ENCODE results near the gene CDK5RAP3. TPM values are rescaled to one million over a fixed set of nuclear protein-coding genes. Genes with fewer than 3 reads are reported as not detected.
A peak's percentile ranks its signal among the peaks of the same experiment; 100 is the strongest.

CDK5RAP3 gene, protein sequence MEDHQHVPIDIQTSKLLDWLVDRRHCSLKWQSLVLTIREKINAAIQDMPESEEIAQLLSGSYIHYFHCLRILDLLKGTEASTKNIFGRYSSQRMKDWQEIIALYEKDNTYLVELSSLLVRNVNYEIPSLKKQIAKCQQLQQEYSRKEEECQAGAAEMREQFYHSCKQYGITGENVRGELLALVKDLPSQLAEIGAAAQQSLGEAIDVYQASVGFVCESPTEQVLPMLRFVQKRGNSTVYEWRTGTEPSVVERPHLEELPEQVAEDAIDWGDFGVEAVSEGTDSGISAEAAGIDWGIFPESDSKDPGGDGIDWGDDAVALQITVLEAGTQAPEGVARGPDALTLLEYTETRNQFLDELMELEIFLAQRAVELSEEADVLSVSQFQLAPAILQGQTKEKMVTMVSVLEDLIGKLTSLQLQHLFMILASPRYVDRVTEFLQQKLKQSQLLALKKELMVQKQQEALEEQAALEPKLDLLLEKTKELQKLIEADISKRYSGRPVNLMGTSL
- polyA plus RNA-seq (2011; rRNA removed) = 124 and 179 TPM in 2 replicates
- polyA plus RNA-seq (2012; cell fraction: cytosol; rRNA removed) = 114 and 128 TPM in 2 replicates
- 796 and 944 TPM in 2 replicates for polyA plus RNA-seq (2012; cell fraction: nucleus; rRNA removed)
- polyA plus RNA-seq (2017; fragmentation: RNase III; extraction: RNeasy Plus Mini Kit Qiagen cat#74134 plus additional on column Dnase treatment) = 135 to 165 TPM (median 164 TPM) in 3 replicates
- polyA minus RNA-seq (2011; rRNA and poly(A)+ RNA removed) = 99.5 and 169 TPM in 2 replicates

DNA sequence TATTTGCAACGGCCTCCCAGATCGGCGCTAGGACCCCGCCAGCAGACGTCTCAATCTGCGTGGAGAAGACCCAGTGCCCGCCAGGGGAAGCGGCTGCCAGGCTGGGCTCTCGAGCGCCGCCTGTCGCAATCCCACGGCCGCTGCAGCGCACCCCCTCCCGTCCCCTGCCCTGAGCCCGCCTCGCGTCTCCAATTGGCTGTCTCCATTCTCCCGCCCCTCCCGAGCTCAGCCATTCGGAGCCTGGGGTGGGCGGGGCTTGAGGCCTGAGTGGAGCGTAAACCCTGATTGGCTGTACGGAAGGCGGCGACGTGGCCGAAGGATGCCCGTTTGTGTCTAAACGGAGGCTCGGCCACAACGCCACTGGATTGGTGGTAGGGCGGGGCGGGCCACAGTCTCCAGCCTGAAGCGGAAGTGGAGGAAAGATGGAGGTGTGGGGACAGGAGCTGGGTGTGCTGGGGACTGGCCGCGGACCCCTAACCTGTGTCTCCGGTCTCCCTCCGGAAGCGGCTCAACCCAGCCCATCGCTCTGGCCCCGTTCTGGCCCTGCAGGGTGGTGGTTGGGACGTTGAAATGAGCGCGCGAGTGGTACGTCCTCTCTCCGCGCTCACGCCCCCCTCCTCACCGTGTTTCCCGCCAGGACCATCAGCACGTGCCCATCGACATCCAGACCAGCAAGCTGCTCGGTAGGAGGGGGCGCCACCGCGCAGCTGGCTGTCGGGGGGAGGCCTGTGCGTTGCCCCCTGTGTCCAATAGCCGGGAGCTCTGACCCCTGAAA lies at the start of gene CDK5RAP3:
Gene CDK5RAP3 (plus strand): TSS at position 389 of the 775 bp plus-strand sequence. CDS start 34 bp downstream, at position 423.
- peaks cover 47% of the 10 kb centered on the region for H3K4me1 ChIP-seq
- H3K4me3 ChIP-seq = peak within 1 kb of the TSS; percentile 77
- ChIA-PET CTCF (interaction anchor here (0.6 to 38.7 kb wide), 40 partner anchors 8 to 1257 kb away, joined by 3 to 1426 read pairs (median 5); partner anchors contain the start of genes PNPO, PRR15L, SCRN2 and SP2), POLR2A (interaction anchor here (0.6 to 2.1 kb wide), 19 partner anchors 11 to 878 kb away, joined by 3 to 29 read pairs (median 4); partner anchors contain the start of genes LRRC46, MRPL10, NFE2L1 and OSBPL7)
- DNase-seq (ENCODE audit: low read depth in 1 of 2, low spot score in 1 of 2) = peak; percentile 96 to 100
- WGBS (ENCODE audit: missing lambda C conversion rate) = under 1% methylated on average over 22 of the region's 62 CpGs
- peak within 1 kb of the TSS; percentile 85 to 90 for H3K27ac ChIP-seq
- H3K9me3 ChIP-seq = no peaks in the 10 kb centered on the region
- peak; percentile 96 to 97 for ATAC-seq
- peak within 1 kb of the TSS; percentile 87 for H3K4me2 ChIP-seq
- peak; percentile 91 for FAIRE-seq
- 0 out of 2 replicates have a peak, but pooled peaks have one; percentile 8 for TF ChIP-seq KDM1A (IDR thresholded peaks at IDR 0.05; ENCODE audit: low read depth)
- no peak for TF ChIP-seq RCOR1 (IDR thresholded peaks at IDR 0.05; ENCODE audit: low read depth, low read length)
- TF ChIP-seq CBX8 (IDR thresholded peaks at IDR 0.05) = no peak
- TF ChIP-seq, protein P1, sequence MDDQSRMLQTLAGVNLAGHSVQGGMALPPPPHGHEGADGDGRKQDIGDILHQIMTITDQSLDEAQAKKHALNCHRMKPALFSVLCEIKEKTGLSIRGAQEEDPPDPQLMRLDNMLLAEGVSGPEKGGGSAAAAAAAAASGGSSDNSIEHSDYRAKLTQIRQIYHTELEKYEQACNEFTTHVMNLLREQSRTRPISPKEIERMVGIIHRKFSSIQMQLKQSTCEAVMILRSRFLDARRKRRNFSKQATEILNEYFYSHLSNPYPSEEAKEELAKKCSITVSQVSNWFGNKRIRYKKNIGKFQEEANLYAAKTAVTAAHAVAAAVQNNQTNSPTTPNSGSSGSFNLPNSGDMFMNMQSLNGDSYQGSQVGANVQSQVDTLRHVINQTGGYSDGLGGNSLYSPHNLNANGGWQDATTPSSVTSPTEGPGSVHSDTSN (IDR thresholded peaks at IDR 0.05) = peak; percentile 58; the same call in 1 of the 2 replicates
- TF ChIP-seq ZSCAN20 (CRISPR knock-in tag; IDR thresholded peaks at IDR 0.05) = no peak
- TF ChIP-seq, protein P2, sequence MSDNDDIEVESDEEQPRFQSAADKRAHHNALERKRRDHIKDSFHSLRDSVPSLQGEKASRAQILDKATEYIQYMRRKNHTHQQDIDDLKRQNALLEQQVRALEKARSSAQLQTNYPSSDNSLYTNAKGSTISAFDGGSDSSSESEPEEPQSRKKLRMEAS (IDR thresholded peaks at IDR 0.05) = peak; percentile 100
- TF ChIP-seq EP300 (IDR thresholded peaks at IDR 0.05) = no peak
- TF ChIP-seq POLR2AphosphoS2 (conservative IDR thresholded peaks at IDR 0.05; ENCODE audit: low read length) = no peak
- TF ChIP-seq RARB (CRISPR knock-in tag; IDR thresholded peaks at IDR 0.05) = 0 out of 2 replicates have a peak, but pooled peaks have one; percentile 64
- TF ChIP-seq, protein P3, sequence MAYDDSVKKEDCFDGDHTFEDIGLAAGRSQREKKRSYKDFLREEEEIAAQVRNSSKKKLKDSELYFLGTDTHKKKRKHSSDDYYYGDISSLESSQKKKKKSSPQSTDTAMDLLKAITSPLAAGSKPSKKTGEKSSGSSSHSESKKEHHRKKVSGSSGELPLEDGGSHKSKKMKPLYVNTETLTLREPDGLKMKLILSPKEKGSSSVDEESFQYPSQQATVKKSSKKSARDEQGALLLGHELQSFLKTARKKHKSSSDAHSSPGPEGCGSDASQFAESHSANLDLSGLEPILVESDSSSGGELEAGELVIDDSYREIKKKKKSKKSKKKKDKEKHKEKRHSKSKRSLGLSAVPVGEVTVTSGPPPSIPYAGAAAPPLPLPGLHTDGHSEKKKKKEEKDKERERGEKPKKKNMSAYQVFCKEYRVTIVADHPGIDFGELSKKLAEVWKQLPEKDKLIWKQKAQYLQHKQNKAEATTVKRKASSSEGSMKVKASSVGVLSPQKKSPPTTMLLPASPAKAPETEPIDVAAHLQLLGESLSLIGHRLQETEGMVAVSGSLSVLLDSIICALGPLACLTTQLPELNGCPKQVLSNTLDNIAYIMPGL (CRISPR knock-in tag; IDR thresholded peaks at IDR 0.05; ENCODE audit: borderline replicate concordance) = peak; percentile 88; the same call in 1 of the 2 replicates
- TF ChIP-seq NPAS2 (CRISPR knock-in tag; IDR thresholded peaks at IDR 0.05; ENCODE audit: borderline replicate concordance) = peak; percentile 67; the same call in 1 of the 2 replicates
- TF ChIP-seq HOXA7 (CRISPR knock-in tag; IDR thresholded peaks at IDR 0.05) = peak; percentile 91
- peak; percentile 75 for TF ChIP-seq RFX5 (IDR thresholded peaks at IDR 0.05)
- no peak for TF ChIP-seq NR3C1 (IDR thresholded peaks at IDR 0.05)
- peak; percentile 79 for TF ChIP-seq ZNF302 (CRISPR knock-in tag; IDR thresholded peaks at IDR 0.05)
- peak; percentile 95 for TF ChIP-seq PHF8 (IDR thresholded peaks at IDR 0.05; ENCODE audit: borderline replicate concordance, low read depth)
- no peak for TF ChIP-seq GATA3 (IDR thresholded peaks at IDR 0.05; ENCODE audit: borderline replicate concordance)
- TF ChIP-seq CHD4 (IDR thresholded peaks at IDR 0.05; ENCODE audit: borderline replicate concordance) = no peak
- TF ChIP-seq HEYL (CRISPR knock-in tag; IDR thresholded peaks at IDR 0.05) = peak; percentile 80; the same call in 1 of the 2 replicates
- peak; percentile 53 to 86; a peak in 3 of 5 replicates for TF ChIP-seq JUN (IDR thresholded peaks at IDR 0.05)
- no peak for TF ChIP-seq ESRRA (IDR thresholded peaks at IDR 0.05; ENCODE audit: borderline replicate concordance, low read length)
- TF ChIP-seq HOXB5 (CRISPR knock-in tag; IDR thresholded peaks at IDR 0.05) = peak; percentile 96
- TF ChIP-seq SMC3 (IDR thresholded peaks at IDR 0.05) = peak; percentile 95
- TF ChIP-seq, protein P4, sequence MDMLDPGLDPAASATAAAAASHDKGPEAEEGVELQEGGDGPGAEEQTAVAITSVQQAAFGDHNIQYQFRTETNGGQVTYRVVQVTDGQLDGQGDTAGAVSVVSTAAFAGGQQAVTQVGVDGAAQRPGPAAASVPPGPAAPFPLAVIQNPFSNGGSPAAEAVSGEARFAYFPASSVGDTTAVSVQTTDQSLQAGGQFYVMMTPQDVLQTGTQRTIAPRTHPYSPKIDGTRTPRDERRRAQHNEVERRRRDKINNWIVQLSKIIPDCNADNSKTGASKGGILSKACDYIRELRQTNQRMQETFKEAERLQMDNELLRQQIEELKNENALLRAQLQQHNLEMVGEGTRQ (IDR thresholded peaks at IDR 0.05) = peak; percentile 77
- no peak for TF ChIP-seq SREBF2 (IDR thresholded peaks at IDR 0.05)
- peak in 1 of 2 experiments; percentile 40; a peak in 1 of 4 replicates for TF ChIP-seq CEBPB (IDR thresholded peaks at IDR 0.05)
- no peak for TF ChIP-seq NFE2L2 (conservative IDR thresholded peaks at IDR 0.05; ENCODE audit: low read length)
- TF ChIP-seq, protein P5, sequence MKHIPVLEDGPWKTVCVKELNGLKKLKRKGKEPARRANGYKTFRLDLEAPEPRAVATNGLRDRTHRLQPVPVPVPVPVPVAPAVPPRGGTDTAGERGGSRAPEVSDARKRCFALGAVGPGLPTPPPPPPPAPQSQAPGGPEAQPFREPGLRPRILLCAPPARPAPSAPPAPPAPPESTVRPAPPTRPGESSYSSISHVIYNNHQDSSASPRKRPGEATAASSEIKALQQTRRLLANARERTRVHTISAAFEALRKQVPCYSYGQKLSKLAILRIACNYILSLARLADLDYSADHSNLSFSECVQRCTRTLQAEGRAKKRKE (CRISPR knock-in tag; IDR thresholded peaks at IDR 0.05; ENCODE audit: low read depth) = peak; percentile 97
- TF ChIP-seq KDM5A (IDR thresholded peaks at IDR 0.05) = peak; percentile 69
- TF ChIP-seq MYC (IDR thresholded peaks at IDR 0.05; ENCODE audit: borderline replicate concordance, low read length) = peak; percentile 47
- TF ChIP-seq, protein P6, sequence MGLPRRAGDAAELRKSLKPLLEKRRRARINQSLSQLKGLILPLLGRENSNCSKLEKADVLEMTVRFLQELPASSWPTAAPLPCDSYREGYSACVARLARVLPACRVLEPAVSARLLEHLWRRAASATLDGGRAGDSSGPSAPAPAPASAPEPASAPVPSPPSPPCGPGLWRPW (IDR thresholded peaks at IDR 0.05) = no peak
- peak; percentile 96 for TF ChIP-seq TFCP2L1 (CRISPR knock-in tag; IDR thresholded peaks at IDR 0.05)
